HCT116 (cell line): Measurements from ENCODE around the gene CALN1.

ENCODE experiments used
- CEBPB ChIP-seq: IDR thresholded peaks from 2 replicates; pipeline ENCODE4 v1.6.1; 2012; ENCODE audit warnings: low read depth
- CTCF ChIP-seq, 3 experiments: fragments of 200-600 bp in 1 of 3; sonication (generic) in 1 of 3; IDR thresholded peaks in 2 of 3; conservative IDR thresholded peaks in 1 of 3; 2 replicates each; pipeline ENCODE4 v1.5.1; 2012 to 2017; ENCODE audit warnings: low read depth in 2 of 3, low read length in 2 of 3, antibody characterized with exemption in 1 of 3, borderline replicate concordance in 1 of 3, control low read depth in 1 of 3, mild to moderate bottlenecking in 1 of 3, mixed read lengths in 1 of 3, mixed run types in 1 of 3, moderate library complexity in 1 of 3; ENCODE audit not compliant: insufficient read depth in 1 of 3
- EZH2 ChIP-seq: fragments of 200-600 bp; sonication (generic); IDR thresholded peaks from 2 replicates; pipeline ENCODE4 v1.6.1; 2017; ENCODE audit warnings: antibody characterized with exemption, mixed run types
- JUND ChIP-seq: IDR thresholded peaks from 2 replicates; pipeline ENCODE4 v1.6.1; 2012
- POLR2A ChIP-seq: IDR thresholded peaks from 2 replicates; pipeline ENCODE4 v1.7.0; 2011; ENCODE audit warnings: borderline replicate concordance; ENCODE audit not compliant: insufficient read depth, insufficient read length; ENCODE audit errors: extremely low read depth
- RAD21 ChIP-seq: IDR thresholded peaks from 2 replicates; pipeline ENCODE4 v1.6.1; 2012; ENCODE audit warnings: low read depth, mild to moderate bottlenecking
- SIN3A ChIP-seq: IDR thresholded peaks from 2 replicates; pipeline ENCODE4 v1.6.1; 2012; ENCODE audit warnings: low read depth
- ZNF274 ChIP-seq: fragments of 200-500 bp; sonication (Bioruptor generic); IDR thresholded peaks from 2 replicates; pipeline ENCODE4 v1.6.1; 2014; ENCODE audit warnings: mild to moderate bottlenecking, low read depth, low read length, inconsistent platforms
- TF ChIP-seq, protein P1 (sequence below): IDR thresholded peaks from 2 replicates; pipeline ENCODE4 v1.6.1; 2012

GRCh38 chr7:72161534-72161933, 250.6 kb downstream of the CALN1 start:
- no peak for TF ChIP-seq POLR2A
- TF ChIP-seq CTCF (IDR thresholded peaks at IDR 0.05 in 2 of 3, conservative IDR thresholded peaks at IDR 0.05 in 1 of 3; ENCODE audit: borderline replicate concordance in 1 of 3, insufficient read depth in 1 of 3, low read depth in 2 of 3, low read length in 2 of 3), result peak in 2 of 3 experiments; percentile 23 to 40; a peak in 3 of 6 replicates
- no peak for TF ChIP-seq RAD21
- TF ChIP-seq ZNF274, result no peak
- no peak for TF ChIP-seq JUND
- no peak for TF ChIP-seq SIN3A
- TF ChIP-seq EZH2, result no peak
- no peak for TF ChIP-seq CEBPB
- TF ChIP-seq, protein P1, sequence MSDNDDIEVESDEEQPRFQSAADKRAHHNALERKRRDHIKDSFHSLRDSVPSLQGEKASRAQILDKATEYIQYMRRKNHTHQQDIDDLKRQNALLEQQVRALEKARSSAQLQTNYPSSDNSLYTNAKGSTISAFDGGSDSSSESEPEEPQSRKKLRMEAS, result no peak
